Measurements from ENCODE around the gene ANKRD50. TPM values are rescaled to one million over a fixed set of nuclear protein-coding genes. Genes with fewer than 3 reads are reported as not detected.

Gene ANKRD50
- total RNA-seq, 1 experiment from 2014 or later: 17.2 TPM

DNA sequence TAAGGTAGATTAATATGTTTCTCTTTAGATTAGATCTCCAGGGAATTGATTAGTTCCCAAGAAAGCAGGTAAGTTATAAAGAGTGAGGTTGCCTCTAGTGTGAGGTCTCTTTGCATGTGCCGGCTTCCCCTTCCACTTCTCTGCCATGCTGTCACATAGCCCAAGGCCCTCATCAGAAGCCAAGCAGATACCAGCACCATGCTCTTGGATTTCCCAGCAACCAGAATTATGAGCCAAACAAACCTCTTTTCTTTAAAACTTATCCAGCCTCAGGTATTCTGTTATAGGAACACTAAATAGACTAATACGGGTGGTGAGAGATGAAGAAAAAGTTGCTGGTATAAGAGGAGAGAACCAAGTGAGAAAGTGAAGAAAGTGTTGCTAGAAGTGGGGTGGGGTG lies 15.1 kb downstream of the ANKRD50 start:
- Histone ChIP-seq H3K79me2 (ENCODE audit: low read depth) (no peaks in the 10 kb centered on the region), H3K36me3 (ENCODE audit: low read depth) (no peaks in the 10 kb centered on the region)

GRCh38 chr4:124696182-124696581 lies 16.4 kb downstream of the ANKRD50 start:
- Histone ChIP-seq H3K4me1 (replicated peaks; ENCODE audit: insufficient read depth) (no peaks in the 10 kb centered on the region), H3K36me3 (ENCODE audit: low read depth) (no peaks in the 10 kb centered on the region), H3K4me2 (no peak overlapping the region), H3K9me3 (ENCODE audit: insufficient read depth, low read depth) (0 out of 2 replicates have a peak, but pooled peaks cover 5% of the 10 kb centered on the region), H3F3A (ENCODE audit: insufficient read depth, low read depth) (no peaks in the 10 kb centered on the region), H3K27me3 (ENCODE audit: insufficient read depth, low read depth) (no peaks in the 10 kb centered on the region), H3K79me2 (ENCODE audit: low read depth) (no peaks in the 10 kb centered on the region), H3K4me3 (no peak overlapping the region), H4K20me1 (ENCODE audit: insufficient read depth) (no peaks in the 10 kb centered on the region), H3K27ac (no peak overlapping the region), H3K9me2 (ENCODE audit: insufficient read depth) (no peaks in the 10 kb centered on the region), H2AFZ (no peak overlapping the region)
- ChIA-PET CTCF (no interaction called here), POLR2A (ENCODE audit: unreplicated experiment) (no interaction called here)
- TF ChIP-seq, protein P1, sequence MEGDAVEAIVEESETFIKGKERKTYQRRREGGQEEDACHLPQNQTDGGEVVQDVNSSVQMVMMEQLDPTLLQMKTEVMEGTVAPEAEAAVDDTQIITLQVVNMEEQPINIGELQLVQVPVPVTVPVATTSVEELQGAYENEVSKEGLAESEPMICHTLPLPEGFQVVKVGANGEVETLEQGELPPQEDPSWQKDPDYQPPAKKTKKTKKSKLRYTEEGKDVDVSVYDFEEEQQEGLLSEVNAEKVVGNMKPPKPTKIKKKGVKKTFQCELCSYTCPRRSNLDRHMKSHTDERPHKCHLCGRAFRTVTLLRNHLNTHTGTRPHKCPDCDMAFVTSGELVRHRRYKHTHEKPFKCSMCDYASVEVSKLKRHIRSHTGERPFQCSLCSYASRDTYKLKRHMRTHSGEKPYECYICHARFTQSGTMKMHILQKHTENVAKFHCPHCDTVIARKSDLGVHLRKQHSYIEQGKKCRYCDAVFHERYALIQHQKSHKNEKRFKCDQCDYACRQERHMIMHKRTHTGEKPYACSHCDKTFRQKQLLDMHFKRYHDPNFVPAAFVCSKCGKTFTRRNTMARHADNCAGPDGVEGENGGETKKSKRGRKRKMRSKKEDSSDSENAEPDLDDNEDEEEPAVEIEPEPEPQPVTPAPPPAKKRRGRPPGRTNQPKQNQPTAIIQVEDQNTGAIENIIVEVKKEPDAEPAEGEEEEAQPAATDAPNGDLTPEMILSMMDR (conservative IDR thresholded peaks at IDR 0.05): no peak
- TF ChIP-seq EZH2 (IDR thresholded peaks at IDR 0.05; ENCODE audit: low read depth): no peak
- no TSS peak for BruUV-seq (replicated peaks)
- intact Hi-C loops (cut with micrococcal nuclease; ENCODE audit: unreplicated experiment): no loop called here
- DNase-seq: no peak

More for the DNA sequence above, 15.1 kb downstream of the ANKRD50 start:
- Histone ChIP-seq H2AFZ (no peak overlapping the region), H3K4me2 (no peak overlapping the region), H3K4me3 (no peak overlapping the region), H3K27ac (no peak overlapping the region), H3K9me3 (ENCODE audit: insufficient read depth, low read depth) (0 out of 2 replicates have a peak, but pooled peaks cover 5% of the 10 kb centered on the region), H3F3A (ENCODE audit: insufficient read depth, low read depth) (no peaks in the 10 kb centered on the region), H4K20me1 (ENCODE audit: insufficient read depth) (no peaks in the 10 kb centered on the region), H3K9me2 (ENCODE audit: insufficient read depth) (no peaks in the 10 kb centered on the region), H3K4me1 (replicated peaks; ENCODE audit: insufficient read depth) (no peaks in the 10 kb centered on the region), H3K27me3 (ENCODE audit: insufficient read depth, low read depth) (no peaks in the 10 kb centered on the region)
- TF ChIP-seq, protein P1 (conservative IDR thresholded peaks at IDR 0.05): no peak
- no peak for TF ChIP-seq EZH2 (IDR thresholded peaks at IDR 0.05; ENCODE audit: low read depth)
- POLR2A ChIA-PET (ENCODE audit: unreplicated experiment): no interaction called here
- DNase-seq: no peak
- no TSS peak for BruUV-seq (replicated peaks)
- intact Hi-C loops (cut with micrococcal nuclease; ENCODE audit: unreplicated experiment): no loop called here
- CTCF ChIA-PET: no interaction called here

DNA sequence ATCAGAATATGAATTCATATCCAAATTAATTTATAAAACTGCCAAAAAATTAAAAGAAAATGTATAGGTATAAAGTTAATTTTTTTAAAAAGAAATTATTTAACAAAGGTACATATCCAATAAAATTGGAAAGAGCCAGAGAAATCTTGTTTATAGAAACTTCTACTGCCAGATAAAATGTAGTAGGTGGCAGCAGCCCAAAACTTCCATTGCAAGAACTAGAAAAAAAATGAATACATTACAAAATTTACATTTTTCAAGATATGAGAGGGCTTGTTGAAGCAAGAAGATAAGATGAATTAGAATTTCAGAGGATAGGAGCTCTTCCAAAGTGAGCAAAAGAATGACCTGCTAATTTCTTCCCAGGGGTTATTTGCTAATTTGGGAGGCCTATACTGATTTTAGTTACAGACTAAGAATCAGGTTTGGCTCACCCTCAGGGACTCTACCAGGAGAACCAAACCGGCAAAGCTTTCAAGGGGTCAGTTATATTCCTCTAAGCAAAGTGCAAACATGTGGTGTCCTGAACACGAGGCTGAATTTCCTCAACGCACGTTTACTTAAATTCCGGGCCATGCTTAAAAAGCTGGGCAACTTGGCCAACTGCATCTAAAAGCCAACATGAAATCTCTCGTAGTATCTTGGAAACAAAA lies 17.5 kb downstream of the ANKRD50 start:
- Histone ChIP-seq H3K27ac (no peak overlapping the region), H3K27me3 (ENCODE audit: insufficient read depth, low read depth) (no peaks in the 10 kb centered on the region), H3K9me2 (ENCODE audit: insufficient read depth) (no peaks in the 10 kb centered on the region), H2AFZ (no peak overlapping the region), H3F3A (ENCODE audit: insufficient read depth, low read depth) (no peaks in the 10 kb centered on the region), H4K20me1 (ENCODE audit: insufficient read depth) (no peaks in the 10 kb centered on the region), H3K9me3 (ENCODE audit: insufficient read depth, low read depth) (0 out of 2 replicates have a peak, but pooled peaks cover 5% of the 10 kb centered on the region), H3K4me1 (replicated peaks; ENCODE audit: insufficient read depth) (no peaks in the 10 kb centered on the region), H3K79me2 (ENCODE audit: low read depth) (no peaks in the 10 kb centered on the region), H3K4me3 (no peak overlapping the region), H3K4me2 (no peak overlapping the region), H3K36me3 (ENCODE audit: low read depth) (no peaks in the 10 kb centered on the region)
- TF ChIP-seq EZH2 (IDR thresholded peaks at IDR 0.05; ENCODE audit: low read depth): no peak
- TF ChIP-seq, protein P1 (conservative IDR thresholded peaks at IDR 0.05): no peak
- no peak for DNase-seq
- POLR2A ChIA-PET (ENCODE audit: unreplicated experiment): no interaction called here
- intact Hi-C loops (cut with micrococcal nuclease; ENCODE audit: unreplicated experiment): no loop called here
- BruUV-seq (replicated peaks): no TSS peak
- CTCF ChIA-PET: no interaction called here

Data from PC-9 (cell line).